Colon (tissue), 2 donors: ENCODE results near the gene ANKRD9.
"Not testable (repeated sequence)": the region's sequence is repeated elsewhere in the genome, so short reads cannot be mapped to it uniquely, and the experiment has no call there.

ENCODE experiments used
- FAIRE-seq: peaks from 2 replicates; lab custom pipeline; 2012; peaks lifted over from hg19 to GRCh38; lab: Jason Lieb, UNC
- donor health status: control.
- donor health status: control.

ANKRD9 gene

GRCh38 chr14:102509746-102510615, at the start of gene ANKRD9:
TSS of gene ANKRD9 (minus strand) at chr14:102509776. CDS start at chr14:102507889, 1,887 bp downstream.
- FAIRE-seq, result no peak

- no peak for FAIRE-seq
These were observed 49.0 kb upstream of the ANKRD9 start for GRCh38 chr14:102558556-102558955.

DNA sequence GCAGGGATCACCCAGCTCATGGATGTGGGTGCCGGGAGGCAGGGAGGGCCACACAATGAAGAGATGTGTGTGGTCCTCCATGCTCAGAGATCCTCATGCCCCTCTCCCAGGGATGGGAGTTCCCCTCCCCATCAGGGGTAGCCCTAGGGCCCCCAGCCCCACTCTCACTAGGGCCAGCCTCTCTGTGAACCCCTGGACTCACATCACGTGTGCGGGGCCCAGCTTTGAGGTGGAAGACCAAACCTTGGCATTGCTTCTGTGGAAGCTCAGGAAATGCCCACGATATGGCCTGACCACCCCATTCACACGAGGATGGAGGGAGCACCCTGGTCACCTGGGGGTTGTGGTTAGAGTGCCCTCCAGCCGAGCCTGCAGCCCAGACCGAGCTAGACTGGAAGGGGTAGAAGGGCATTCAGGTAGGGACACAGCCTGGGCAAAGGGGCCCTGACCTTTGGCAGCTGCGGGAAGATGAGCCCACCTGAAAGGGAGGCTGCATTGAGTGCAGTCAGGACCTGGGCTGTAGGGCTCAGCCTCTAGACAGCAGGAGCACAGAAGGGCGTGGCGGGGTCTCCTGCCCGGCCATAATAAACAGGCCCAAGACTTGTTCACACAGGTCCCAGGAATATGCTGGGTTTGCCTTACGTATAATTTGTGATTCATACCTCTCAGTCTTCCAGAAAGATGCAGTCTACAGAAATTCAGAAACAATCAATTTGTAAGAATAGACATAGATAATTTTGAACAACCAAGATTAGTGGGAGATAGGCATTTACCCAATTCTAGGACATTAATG, 48.1 kb upstream of the ANKRD9 start:
- no peak for FAIRE-seq

- FAIRE-seq, result no peak
These were observed 46.6 kb upstream of the ANKRD9 start for GRCh38 chr14:102556098-102556677.

GRCh38 chr14:102554821-102555819, 45.5 kb upstream of the ANKRD9 start:
- FAIRE-seq, result no peak

- no peak for FAIRE-seq
These were observed 42.6 kb upstream of the ANKRD9 start for GRCh38 chr14:102551995-102552705.

DNA sequence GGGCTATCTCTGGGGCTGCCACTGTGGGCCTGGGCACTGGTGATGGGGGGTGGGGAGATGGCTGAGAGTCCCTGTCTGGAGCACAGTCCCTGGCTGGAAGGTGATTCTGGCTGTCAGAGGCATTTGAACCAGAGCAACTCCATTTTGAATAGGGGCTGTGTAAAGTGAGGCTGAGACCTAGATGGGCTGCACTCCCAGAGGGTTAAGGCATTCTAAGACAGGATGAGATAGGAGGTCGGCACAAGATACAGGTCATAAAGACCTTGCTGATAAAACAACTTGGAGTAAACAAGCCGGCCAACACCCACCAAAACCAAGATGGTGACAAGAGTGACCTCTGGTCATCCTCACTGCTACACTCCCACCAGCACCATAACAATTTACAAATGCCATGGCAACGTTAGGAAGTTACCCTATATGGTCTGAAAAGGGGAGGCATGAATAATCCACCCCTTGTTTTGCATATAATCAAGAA, 41.4 kb upstream of the ANKRD9 start:
- FAIRE-seq, result not testable (repeated sequence)

DNA sequence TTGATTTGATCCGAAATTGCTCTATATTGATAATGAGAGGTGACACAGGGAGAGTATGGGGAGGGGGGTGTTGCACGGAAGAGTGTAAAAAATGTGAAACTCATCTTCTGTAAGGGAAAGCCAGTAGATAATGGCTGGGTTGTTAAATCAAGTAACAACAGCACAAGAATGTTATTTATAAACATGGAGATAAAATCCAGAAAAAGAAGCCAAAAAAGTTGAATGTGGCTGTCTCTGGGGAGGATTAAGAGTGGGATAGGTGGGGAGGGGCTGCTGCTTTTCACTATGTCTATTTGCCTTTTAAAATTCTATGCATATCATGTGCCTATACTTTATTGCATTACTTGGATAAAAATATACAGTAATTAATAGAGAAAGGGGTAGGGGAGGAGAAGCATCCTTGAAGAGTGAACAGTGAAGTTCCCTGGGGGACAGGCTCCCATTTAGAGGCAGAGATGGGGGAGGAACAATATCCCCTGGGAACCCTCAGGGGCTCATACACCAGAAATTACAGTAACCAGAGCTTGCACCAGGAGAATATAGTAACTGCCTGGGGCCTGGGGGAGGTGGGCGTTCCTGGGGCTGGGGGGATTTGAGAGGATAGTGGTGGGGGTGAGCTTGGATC, 39.2 kb upstream of the ANKRD9 start:
- no peak for FAIRE-seq

DNA sequence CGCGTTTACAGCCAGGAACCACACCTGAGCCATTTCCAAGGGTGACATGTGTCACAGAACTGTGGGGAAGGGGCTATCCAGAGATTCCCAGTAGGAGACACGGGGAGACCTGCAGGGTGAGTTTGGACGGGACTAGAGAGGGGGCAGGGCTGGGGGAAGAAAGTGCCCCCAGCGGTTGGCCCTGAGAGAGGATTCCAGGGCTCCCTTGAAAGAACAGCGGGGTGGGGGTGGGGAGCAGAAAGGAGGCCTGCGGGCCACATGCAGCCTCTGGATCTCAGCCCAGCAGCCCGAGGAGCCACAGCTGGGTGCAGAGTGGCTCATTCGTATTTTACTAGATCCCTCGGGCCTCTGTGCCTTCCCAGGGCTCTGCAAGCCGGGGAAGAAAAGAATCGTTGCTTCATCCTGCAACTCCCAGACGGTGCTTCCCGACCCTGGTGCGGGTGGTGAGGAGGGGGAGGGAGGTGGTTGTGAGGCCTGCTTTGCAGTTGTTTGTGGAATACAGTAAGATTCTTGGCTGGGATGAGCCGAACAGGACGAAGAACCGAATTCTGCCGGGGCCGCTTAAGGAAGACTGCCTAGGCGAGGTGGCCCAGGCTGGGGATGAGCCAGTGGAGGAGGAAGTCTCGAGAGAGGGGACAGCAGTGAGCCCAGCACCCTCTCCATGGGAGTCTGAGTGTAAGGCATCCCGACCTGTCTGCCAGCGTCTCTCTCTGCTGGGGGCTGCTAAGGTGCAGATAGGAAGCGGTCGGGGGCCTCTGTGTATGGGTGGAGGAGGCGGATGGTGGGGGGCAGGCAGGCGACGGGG, 36.1 kb upstream of the ANKRD9 start:
- FAIRE-seq, result no peak

DNA sequence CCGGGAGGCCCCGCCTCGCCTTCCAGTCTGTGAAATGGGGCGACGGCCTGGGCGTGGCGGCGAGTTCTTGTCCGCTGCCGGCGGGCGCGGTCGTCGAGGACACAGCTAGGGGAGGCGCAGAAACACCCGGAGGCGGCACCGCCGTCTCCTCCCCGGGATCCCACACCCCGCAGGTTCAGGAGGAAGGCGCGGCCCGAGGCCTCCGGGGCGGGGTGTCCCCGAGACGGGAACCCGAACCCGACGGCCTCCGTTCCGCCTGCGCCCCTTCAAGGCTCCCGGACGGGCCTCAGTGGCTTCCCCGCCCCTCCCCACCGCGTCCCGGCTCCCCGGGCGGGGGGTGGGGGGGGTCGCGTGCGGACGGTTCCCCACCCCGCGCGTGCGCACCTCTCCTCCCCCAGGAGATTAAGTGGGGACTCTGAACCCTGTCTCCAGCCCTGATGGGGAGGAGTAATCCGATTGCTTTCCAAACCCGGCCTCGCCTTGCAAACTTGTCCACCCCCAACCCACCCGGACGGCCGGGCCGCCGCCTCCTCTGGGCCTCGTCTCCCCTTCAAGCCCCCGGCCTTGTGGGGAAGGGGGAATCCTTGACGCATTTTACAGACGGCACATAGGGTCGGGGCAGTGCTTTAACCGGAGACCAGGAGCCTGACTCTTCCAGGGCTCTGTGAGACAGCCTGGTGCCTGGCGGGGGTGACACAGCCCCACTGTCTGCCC, 35.3 kb upstream of the ANKRD9 start:
- FAIRE-seq, result no peak

DNA sequence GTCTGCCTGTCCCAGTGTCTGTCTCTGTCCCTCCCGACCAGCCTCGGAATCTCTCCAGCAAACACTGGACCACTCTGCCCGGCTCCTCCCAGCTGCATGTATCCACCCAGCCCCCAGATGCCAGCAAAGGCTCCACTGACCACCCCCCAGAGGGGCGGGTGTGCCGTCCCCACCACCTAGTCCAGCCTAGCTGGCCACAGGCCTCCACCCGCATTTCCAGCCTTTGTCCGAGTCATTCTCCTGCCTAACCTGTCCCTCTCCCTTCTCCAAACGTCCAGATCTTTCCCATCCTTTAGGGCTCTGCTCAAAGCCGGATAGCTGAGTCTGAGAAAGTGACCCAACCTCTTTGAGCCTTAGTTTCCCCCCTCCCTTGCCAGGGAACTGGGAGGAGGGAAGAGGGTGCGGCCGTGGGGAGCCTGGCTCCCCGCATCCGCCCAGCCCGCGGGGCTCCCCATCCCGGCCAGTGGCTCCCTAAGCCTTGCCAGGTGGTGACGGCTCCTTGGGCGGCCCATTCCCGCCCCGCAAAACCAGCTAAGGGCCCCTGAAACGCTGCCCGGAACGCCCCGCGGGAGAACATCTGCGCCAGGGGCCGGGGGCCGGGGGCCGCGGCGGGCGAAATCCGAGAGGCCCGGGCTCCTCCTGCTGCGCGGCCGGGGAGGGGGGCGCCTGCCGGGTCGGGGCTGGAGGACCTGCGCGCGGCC, 34.6 kb upstream of the ANKRD9 start:
- FAIRE-seq, result no peak

DNA sequence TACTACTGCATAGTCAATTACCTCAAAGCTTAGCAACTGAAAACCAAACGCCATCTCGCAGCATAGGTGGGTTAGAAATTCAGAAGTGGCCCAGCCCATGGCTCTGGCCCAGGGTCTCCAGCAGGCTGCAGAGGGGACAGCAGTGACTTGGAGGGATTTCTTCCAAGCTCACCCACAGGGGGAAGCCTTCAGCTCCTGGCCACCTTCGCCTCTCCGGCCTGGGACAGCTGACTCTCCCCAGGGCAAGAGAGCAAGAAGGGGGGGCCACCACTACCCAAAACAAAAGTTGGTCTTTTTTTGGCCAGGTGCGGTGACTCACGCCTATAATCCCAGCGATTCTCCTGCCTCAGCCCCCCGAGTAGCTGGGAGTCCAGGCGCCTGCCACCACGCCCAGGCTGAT, 32.2 kb upstream of the ANKRD9 start:
- no peak for FAIRE-seq

DNA sequence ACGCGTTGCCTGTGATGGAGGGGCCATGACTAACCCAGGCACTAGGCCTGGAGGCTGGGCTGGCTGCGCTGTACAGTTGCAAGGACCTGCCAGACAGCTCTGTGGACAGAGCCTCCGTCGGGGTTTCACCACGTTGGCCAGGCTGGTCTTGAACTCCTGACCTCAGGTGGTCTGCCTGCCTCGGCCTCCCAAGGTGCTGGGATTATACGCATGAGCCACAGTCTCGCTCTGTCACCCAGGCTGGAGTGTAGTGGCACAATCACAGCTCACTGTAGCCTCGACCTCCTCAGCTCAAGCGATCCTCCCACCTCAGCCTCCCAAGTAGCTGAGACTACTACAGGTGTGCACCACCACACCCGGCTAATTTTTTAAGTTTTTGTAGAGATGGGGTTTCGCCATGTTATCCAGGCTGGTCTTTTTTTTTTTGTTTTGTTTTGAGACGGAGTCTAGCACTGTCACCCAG, 31.5 kb upstream of the ANKRD9 start:
- not testable (repeated sequence) for FAIRE-seq

DNA sequence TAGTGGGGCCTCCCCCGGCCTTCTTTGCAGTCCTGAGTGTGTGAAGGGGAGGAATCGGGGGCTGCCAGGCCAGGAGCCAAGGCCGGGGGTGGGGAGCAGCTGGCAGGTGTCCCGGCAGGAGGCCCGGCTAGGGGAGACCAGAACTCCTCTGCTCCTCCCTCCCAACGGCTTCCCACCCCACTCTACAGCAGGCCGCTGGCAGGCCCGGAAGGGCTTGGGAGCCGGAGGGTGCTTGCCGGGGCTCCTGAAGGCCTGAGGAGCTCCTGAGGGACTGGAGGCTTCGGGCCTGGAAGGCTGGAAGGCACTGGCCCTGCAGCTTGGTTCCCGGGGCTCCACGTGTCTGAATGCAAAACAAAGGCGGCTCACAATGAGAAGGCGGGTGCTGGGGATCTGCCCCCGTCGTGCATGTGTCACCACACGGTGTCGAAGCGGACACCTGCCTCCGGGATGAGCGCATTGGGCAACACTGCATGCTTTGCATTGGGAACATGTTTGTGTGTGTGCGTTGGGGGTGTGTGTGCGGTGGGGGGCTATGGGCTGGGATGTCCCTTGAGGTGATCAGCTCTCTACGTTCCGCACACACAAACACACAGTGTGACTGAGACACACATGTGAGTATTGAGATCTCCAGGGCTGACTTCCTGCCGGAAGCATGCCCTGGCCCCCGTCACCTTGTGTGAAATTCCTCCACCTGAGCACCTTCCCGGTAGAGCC, 30.9 kb upstream of the ANKRD9 start:
- no peak for FAIRE-seq

DNA sequence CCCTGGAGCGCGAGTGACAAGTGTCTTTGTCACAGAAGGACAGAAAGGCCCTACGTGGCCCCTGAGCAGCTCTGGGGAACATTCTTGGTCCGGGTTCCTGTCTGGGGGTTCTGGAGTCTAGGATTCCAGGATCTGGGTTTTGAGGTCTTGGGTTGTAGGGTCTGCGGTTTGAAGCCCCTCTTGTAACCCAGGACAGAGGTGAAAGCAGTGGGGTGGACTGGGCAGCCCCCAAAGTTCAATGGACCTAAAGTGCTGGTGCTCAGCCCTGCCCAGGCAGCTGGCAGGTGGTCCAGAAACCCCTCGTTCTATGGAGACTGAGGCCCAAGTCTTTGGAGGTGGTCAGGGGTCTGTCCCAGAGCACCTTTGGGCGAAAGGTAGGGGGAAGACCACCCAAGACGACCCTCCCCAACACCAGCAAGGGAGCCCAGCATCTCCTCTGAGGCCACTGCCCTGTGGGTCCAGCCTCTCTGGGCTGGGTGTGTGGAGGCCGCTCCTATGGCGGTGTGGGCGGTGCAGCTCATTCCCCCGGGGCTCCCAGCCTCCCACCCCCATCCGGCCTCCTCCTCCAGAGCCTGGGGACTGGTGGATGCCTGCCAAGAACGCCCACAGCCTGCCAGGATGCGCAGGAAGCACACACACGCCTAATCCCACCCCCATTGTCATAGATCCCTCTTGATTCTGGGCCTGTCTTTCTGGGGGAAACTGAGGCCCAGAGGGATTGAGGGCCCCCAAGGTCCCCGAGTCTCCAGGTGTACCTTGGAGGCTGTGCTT, 30.2 kb upstream of the ANKRD9 start:
- FAIRE-seq, result no peak
